Ovary (tissue), 3 donors: ENCODE data around the gene PHF21A.

ENCODE experiments used
- EP300 ChIP-seq: sonication (generic); formaldehyde crosslinking; IDR thresholded peaks from one replicate; pipeline ENCODE4 v1.6.1; 2017; ENCODE audit warnings: antibody characterized with exemption
- POLR2A ChIP-seq: fragments of 450-650 bp; IDR thresholded peaks from one replicate; pipeline ENCODE4 v1.6.1; 2017; ENCODE audit warnings: antibody characterized with exemption, mild to moderate bottlenecking, moderate library complexity
- TF ChIP-seq, protein P1 (sequence below), 3 donors: fragments of 450-650 bp in 2 of 3; fragments of 200-600 bp in 1 of 3; IDR thresholded peaks; one replicate each; pipeline versions ENCODE4 v1.5.1 to v1.8.0; 2016 to 2022; ENCODE audit warnings: antibody characterized with exemption in 3 of 3, mild to moderate bottlenecking in 1 of 3
- donor health status: DM: no; HTN: no; CAD: no.

DNA sequence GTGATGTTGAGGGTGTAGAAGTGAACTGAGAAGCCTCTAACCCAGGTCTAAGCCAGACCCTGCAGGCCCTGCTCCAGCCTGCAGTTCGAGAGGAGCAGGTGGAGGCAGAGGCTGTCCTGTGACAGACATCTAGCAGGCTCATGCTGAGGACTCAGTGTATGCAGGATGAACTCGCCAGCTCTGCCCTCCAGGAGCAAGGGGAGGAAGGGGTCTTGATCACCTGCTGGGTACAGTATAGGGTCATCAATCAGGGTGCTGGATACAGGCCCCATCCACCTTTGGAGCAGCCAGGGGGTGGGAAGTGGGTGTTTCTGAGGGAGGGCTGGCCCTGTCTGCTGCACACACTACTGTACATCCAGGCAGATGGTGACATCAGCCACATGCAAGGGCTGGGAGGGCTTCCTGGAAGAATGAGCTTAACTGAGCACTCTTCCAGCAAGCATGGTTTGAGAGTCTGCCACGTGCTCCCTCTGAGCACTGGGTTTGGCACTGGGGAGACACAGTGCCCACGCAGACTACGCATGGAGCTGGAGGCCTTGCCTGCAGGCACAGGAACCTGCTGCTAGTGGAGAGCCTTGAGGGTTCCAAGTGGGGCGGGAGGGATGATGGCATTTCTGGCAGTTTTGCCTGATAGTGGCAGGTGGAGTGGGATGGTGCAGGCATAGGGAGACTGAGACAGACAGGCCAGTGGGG, 226.6 kb downstream of the PHF21A start:
- TF ChIP-seq POLR2A (no peak), EP300 (no peak)
- TF ChIP-seq, protein P1, sequence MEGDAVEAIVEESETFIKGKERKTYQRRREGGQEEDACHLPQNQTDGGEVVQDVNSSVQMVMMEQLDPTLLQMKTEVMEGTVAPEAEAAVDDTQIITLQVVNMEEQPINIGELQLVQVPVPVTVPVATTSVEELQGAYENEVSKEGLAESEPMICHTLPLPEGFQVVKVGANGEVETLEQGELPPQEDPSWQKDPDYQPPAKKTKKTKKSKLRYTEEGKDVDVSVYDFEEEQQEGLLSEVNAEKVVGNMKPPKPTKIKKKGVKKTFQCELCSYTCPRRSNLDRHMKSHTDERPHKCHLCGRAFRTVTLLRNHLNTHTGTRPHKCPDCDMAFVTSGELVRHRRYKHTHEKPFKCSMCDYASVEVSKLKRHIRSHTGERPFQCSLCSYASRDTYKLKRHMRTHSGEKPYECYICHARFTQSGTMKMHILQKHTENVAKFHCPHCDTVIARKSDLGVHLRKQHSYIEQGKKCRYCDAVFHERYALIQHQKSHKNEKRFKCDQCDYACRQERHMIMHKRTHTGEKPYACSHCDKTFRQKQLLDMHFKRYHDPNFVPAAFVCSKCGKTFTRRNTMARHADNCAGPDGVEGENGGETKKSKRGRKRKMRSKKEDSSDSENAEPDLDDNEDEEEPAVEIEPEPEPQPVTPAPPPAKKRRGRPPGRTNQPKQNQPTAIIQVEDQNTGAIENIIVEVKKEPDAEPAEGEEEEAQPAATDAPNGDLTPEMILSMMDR (IDR thresholded peaks at IDR 0.05): no peak
